Endothelial cell of umbilical vein (primary cell): ENCODE measurements around the gene MAN2A1. TPM values are rescaled to one million over a fixed set of nuclear protein-coding genes. Genes with fewer than 3 reads are reported as not detected.

Experiments used
- BruUV-seq: library from RNA; stranded (reverse); fragments of 400-500 nt; replicated peaks from 2 replicates; lab custom pipeline; 2021; lab: Mats Ljungman, UMichigan
- CTCF ChIA-PET: fragments of 300-600, 350-600 bp; sonication (Branson Sonifier 250); formaldehyde crosslinking; loops from one replicate; lab custom pipeline; 2021; ENCODE audit warnings: antibody characterized with exemption, inconsistent platforms; lab: Charles Lee
- POLR2A ChIA-PET: fragments of 300-600, 350-600 bp; sonication (Branson Sonifier 250); formaldehyde crosslinking; loops from one replicate; lab custom pipeline; 2021; ENCODE audit warnings: antibody characterized with exemption, inconsistent platforms; lab: Charles Lee
- DNase-seq: peaks from one replicate; pipeline ENCODE4 v3.0.0-alpha.2; 2011; ENCODE audit warnings: low read depth, low spot score
- FAIRE-seq: peaks from 2 replicates; lab custom pipeline; 2011; peaks lifted over from hg19 to GRCh38; lab: Jason Lieb, UNC
- H2AFZ ChIP-seq: 2 replicates; pipeline ENCODE4 v1.6.0; 2012; ENCODE audit warnings: low read depth, low read length, control low read depth, inconsistent platforms
- H3K27ac ChIP-seq: 2 replicates; pipeline ENCODE4 v1.5.1; 2011; ENCODE audit warnings: low read depth, mild to moderate bottlenecking, control low read depth, low read length, moderate library complexity; ENCODE audit not compliant: insufficient read depth
- H3K27me3 ChIP-seq, 2 experiments: 2 replicates each; pipeline versions ENCODE4 v1.6.0 to v1.6.1; 2011; ENCODE audit warnings: low read length in 2 of 2, mixed read lengths in 1 of 2; ENCODE audit not compliant: control insufficient read depth in 2 of 2, insufficient read depth in 2 of 2
- H3K36me3 ChIP-seq, 2 experiments: 2 replicates in 1 of 2; 3 replicates in 1 of 2; pipeline ENCODE4 v1.5.1; 2011; ENCODE audit warnings: low read length in 2 of 2, mild to moderate bottlenecking in 1 of 2, moderate library complexity in 1 of 2; ENCODE audit not compliant: control insufficient read depth in 2 of 2, insufficient read depth in 2 of 2; ENCODE audit errors: extremely low read depth in 1 of 2
- H3K4me1 ChIP-seq: 3 replicates; pipeline ENCODE4 v1.5.1; 2011; ENCODE audit warnings: mild to moderate bottlenecking, low read length; ENCODE audit not compliant: control insufficient read depth, insufficient read depth; ENCODE audit errors: extremely low read depth
- H3K4me2 ChIP-seq: 2 replicates; pipeline ENCODE4 v1.6.1; 2011; ENCODE audit warnings: low read length, control low read depth, mixed read lengths; ENCODE audit not compliant: insufficient read depth
- H3K4me3 ChIP-seq, 3 experiments: fragments of 200-600 bp in 1 of 3; sonication (generic), shearing (Covaris generic) in 1 of 3; replicated peaks in 1 of 3; 2 replicates each; pipeline ENCODE4 v1.5.1; 2011 to 2016; ENCODE audit warnings: control low read depth in 3 of 3, low read length in 3 of 3, mild to moderate bottlenecking in 2 of 3, inconsistent platforms in 1 of 3, low read depth in 1 of 3, moderate library complexity in 1 of 3; ENCODE audit not compliant: insufficient read depth in 1 of 3
- H3K79me2 ChIP-seq: 2 replicates; pipeline ENCODE4 v1.6.0; 2012; ENCODE audit warnings: low read length, inconsistent platforms; ENCODE audit not compliant: control insufficient read depth, insufficient read depth
- H3K9ac ChIP-seq: replicated peaks from 2 replicates; pipeline ENCODE3; 2011; ENCODE audit warnings: low read length, control low read depth; ENCODE audit not compliant: insufficient read depth; ENCODE audit errors: extremely low read depth
- H3K9me1 ChIP-seq: replicated peaks from 3 replicates; pipeline ENCODE4 v1.6.0; 2011; ENCODE audit warnings: mild to moderate bottlenecking, low read length; ENCODE audit not compliant: control insufficient read depth, insufficient read depth; ENCODE audit errors: extremely low read depth
- H3K9me3 ChIP-seq: replicated peaks from 2 replicates; pipeline ENCODE4 v1.5.1; 2012; ENCODE audit warnings: low read length, inconsistent platforms; ENCODE audit not compliant: control insufficient read depth, insufficient read depth
- H4K20me1 ChIP-seq: replicated peaks from 2 replicates; pipeline ENCODE3; 2011; ENCODE audit warnings: mild to moderate bottlenecking, low read length; ENCODE audit not compliant: control insufficient read depth, insufficient read depth; ENCODE audit errors: extremely low read depth
- EZH2 ChIP-seq: IDR thresholded peaks from 2 replicates; pipeline ENCODE4 v1.6.1; 2012; ENCODE audit warnings: borderline replicate concordance, low read depth, mild to moderate bottlenecking, moderate library complexity, low read length, inconsistent platforms; ENCODE audit not compliant: severe bottlenecking
- GATA2 ChIP-seq: IDR thresholded peaks from 2 replicates; pipeline ENCODE4 v1.7.0; 2011; ENCODE audit warnings: low read depth, mild to moderate bottlenecking, moderate library complexity, mixed read lengths, low read length; ENCODE audit not compliant: insufficient read length, insufficient read depth
- JUN ChIP-seq: IDR thresholded peaks from 2 replicates; pipeline ENCODE4 v1.6.1; 2011; ENCODE audit warnings: borderline replicate concordance, low read depth; ENCODE audit not compliant: insufficient read length, insufficient read depth
- MAX ChIP-seq: IDR thresholded peaks from 2 replicates; pipeline ENCODE4 v1.6.1; 2011; ENCODE audit not compliant: insufficient read depth, insufficient read length
- MYC ChIP-seq: IDR thresholded peaks from one replicate; pipeline ENCODE4 v1.6.1; 2011; ENCODE audit warnings: mild to moderate bottlenecking, low read depth, low read length
- POLR2A ChIP-seq: IDR thresholded peaks from 2 replicates; pipeline ENCODE4 v1.6.1; 2012; ENCODE audit warnings: low read depth, mild to moderate bottlenecking, control low read depth, low read length
- POLR2AphosphoS5 ChIP-seq: IDR thresholded peaks from 2 replicates; pipeline ENCODE4 v1.6.1; 2012; ENCODE audit warnings: low read depth, mild to moderate bottlenecking, control low read depth, low read length, moderate library complexity; ENCODE audit not compliant: insufficient read depth
- dilution Hi-C: fragments of 300-500 bp; cut with MboI; formaldehyde crosslinking; loops from one replicate; pipeline ENCODE4 v1.15.0; 2019; ENCODE audit warnings: low sequenced_read_pairs; ENCODE audit not compliant: extremely low pct_ligation_motif_present
- intact Hi-C: fragments of 100-400 bp; cut with micrococcal nuclease; formaldehyde crosslinking; loops from one replicate; pipeline ENCODE4 v1.10.0; 2022
- polyA plus RNA-seq, 4 experiments: library from polyadenylated mRNA; depleted of rRNA in 3 of 4; stranded (reverse) in 3 of 4; unstranded in 1 of 4; fragments of >200 nt; gene quantifications; 2 replicates each; pipeline versions ENCODE4 v1.2.1 to v1.2.3, GENCODE V29; 2011 to 2012; ENCODE audit warnings: missing spikeins in 1 of 4
- total RNA-seq: library from RNA; stranded (reverse); gene quantifications from 2 replicates; pipeline ENCODE4 v1.2.3, GENCODE V29; 2021

Gene MAN2A1
- total and polyA plus RNA-seq, 2 donors (not counting 3 experiments of a cell fraction or from before 2014, with no cell fraction given), result 20.8 to 54.8 TPM

- H4K20me1 ChIP-seq, result peaks cover 5% of the 10 kb centered on the region
- no peak overlapping the region for H3K9ac ChIP-seq
- intact Hi-C loops (no loop called here), dilution Hi-C loops (no loop called here)
- peaks cover 18% of the 10 kb centered on the region for H3K79me2 ChIP-seq
- FAIRE-seq, result no peak
- CTCF ChIA-PET, result no interaction called here
- H3K27ac ChIP-seq, result no peak overlapping the region
- H3K9me1 ChIP-seq, result no peaks in the 10 kb centered on the region
- H3K36me3 ChIP-seq, result no peaks in the 10 kb centered on the region
- no peak overlapping the region for H2AFZ ChIP-seq
- no peaks in the 10 kb centered on the region for H3K4me1 ChIP-seq
- POLR2A ChIA-PET, result interaction anchor here (0.6 to 0.7 kb wide), 3 partner anchors 13 to 785 kb away, joined by 4 to 6 read pairs (median 6); no protein-coding TSS in a partner anchor
- H3K9me3 ChIP-seq, result no peaks in the 10 kb centered on the region
- DNase-seq, result no peak
- H3K4me2 ChIP-seq, result no peak overlapping the region
- no TSS peak for BruUV-seq
- no peaks in the 10 kb centered on the region for H3K27me3 ChIP-seq
- TF ChIP-seq GATA2 (no peak), MYC (no peak), MAX (no peak), JUN (no peak), POLR2A (no peak), POLR2AphosphoS5 (no peak), EZH2 (no peak)
- H3K4me3 ChIP-seq, result no peak overlapping the region
Measured at GRCh38 chr5:109714592-109714991, 24.9 kb downstream of the MAN2A1 start.

- Histone ChIP-seq H3K27me3 (no peaks in the 10 kb centered on the region), H3K4me2 (no peak overlapping the region), H3K4me3 (no peak overlapping the region), H3K79me2 (peaks cover 1% of the 10 kb centered on the region), H3K36me3 (no peaks in the 10 kb centered on the region), H4K20me1 (no peaks in the 10 kb centered on the region), H3K4me1 (no peaks in the 10 kb centered on the region), H3K9ac (no peak overlapping the region), H2AFZ (no peak overlapping the region), H3K9me1 (no peaks in the 10 kb centered on the region), H3K9me3 (no peaks in the 10 kb centered on the region), H3K27ac (no peak overlapping the region)
- dilution Hi-C loops (no loop called here), intact Hi-C loops (no loop called here)
- no TSS peak for BruUV-seq
- FAIRE-seq, result no peak
- TF ChIP-seq EZH2, result no peak
- no peak for TF ChIP-seq POLR2AphosphoS5
- TF ChIP-seq GATA2, result no peak
- TF ChIP-seq MYC, result no peak
- TF ChIP-seq MAX, result no peak
- DNase-seq, result no peak
- ChIA-PET CTCF (interaction anchor here (1.9 kb wide), 1 partner anchor 27 kb away, joined by 6 read pairs; no protein-coding TSS in a partner anchor), POLR2A (no interaction called here)
Measured at GRCh38 chr5:109718216-109718615, 28.5 kb downstream of the MAN2A1 start.
